ENCODE results near the gene MIOX. TPM values are rescaled to one million over a fixed set of nuclear protein-coding genes. Genes with fewer than 3 reads are reported as not detected.

The MIOX gene
- total RNA-seq, 1 donor from 2014 or later: not detected

DNA sequence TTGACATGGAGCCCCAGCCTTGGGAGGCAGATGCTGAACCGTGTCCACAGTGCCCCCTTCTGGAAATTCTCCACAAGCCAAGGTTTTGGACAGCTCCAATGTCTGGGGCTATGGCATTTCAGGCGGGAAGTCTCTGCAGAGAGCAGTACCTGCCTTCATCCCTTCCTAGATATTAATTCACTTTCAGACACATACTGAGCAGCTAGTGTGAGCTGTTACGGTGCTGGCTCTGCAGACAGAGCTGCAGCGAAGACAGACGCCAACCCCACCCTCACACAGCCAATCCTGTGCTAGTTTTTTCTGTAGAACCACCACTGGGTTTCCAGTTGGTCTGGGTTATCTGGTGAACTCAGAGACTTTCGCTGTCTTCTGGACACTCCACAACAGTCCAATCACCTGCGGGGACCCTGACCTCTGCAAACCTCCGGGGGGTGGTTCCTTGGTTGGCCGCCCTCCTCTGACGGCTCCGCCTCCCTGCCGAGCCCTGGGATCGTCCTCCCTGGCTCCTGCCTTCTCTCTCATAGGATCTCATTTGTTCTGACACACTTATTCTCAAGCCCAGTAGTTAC lies 11.7 kb downstream of the MIOX start:
- Histone ChIP-seq H3K27me3 (ENCODE audit: low read depth) (no peaks in the 10 kb centered on the region), H3K27ac (replicated peaks) (no peak overlapping the region), H3K36me3 (peaks cover 14% of the 10 kb centered on the region), H3K4me3 (no peak overlapping the region), H3K9me3 (replicated peaks) (no peaks in the 10 kb centered on the region), H3K4me1 (peaks cover 9% of the 10 kb centered on the region)
- no peak for DNase-seq
- intact Hi-C loops (cut with micrococcal nuclease): no loop called here
- TF ChIP-seq, protein P1, sequence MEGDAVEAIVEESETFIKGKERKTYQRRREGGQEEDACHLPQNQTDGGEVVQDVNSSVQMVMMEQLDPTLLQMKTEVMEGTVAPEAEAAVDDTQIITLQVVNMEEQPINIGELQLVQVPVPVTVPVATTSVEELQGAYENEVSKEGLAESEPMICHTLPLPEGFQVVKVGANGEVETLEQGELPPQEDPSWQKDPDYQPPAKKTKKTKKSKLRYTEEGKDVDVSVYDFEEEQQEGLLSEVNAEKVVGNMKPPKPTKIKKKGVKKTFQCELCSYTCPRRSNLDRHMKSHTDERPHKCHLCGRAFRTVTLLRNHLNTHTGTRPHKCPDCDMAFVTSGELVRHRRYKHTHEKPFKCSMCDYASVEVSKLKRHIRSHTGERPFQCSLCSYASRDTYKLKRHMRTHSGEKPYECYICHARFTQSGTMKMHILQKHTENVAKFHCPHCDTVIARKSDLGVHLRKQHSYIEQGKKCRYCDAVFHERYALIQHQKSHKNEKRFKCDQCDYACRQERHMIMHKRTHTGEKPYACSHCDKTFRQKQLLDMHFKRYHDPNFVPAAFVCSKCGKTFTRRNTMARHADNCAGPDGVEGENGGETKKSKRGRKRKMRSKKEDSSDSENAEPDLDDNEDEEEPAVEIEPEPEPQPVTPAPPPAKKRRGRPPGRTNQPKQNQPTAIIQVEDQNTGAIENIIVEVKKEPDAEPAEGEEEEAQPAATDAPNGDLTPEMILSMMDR (IDR thresholded peaks at IDR 0.05; ENCODE audit: borderline replicate concordance): peak; percentile 70

DNA sequence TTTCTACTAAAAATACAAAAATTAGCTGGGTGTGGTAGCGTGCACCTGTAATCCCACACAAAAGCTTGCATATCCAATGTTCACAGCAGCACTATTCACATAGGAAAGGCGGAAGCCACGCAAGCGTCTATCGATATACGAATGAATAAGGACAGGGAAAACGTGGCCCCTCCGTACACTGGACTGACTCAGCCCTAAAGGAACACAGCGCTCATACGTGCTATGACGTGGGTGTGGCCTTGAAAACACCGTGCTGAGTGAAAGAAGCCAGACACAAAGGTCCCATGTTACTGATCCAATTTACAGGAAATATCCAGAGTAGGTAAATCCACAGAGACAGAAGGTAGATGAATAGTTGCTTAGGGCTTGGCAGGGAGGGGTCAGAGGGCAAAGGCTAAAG lies 13.8 kb downstream of the MIOX start:
- Histone ChIP-seq H3K27me3 (ENCODE audit: low read depth) (no peaks in the 10 kb centered on the region), H3K4me3 (no peak overlapping the region), H3K9me3 (replicated peaks) (no peaks in the 10 kb centered on the region), H3K36me3 (peaks cover 28% of the 10 kb centered on the region), H3K4me1 (peaks cover 9% of the 10 kb centered on the region), H3K27ac (replicated peaks) (no peak overlapping the region)
- intact Hi-C loops (cut with micrococcal nuclease): no loop called here
- DNase-seq: no peak
- TF ChIP-seq, protein P1 (IDR thresholded peaks at IDR 0.05; ENCODE audit: borderline replicate concordance): no peak

DNA sequence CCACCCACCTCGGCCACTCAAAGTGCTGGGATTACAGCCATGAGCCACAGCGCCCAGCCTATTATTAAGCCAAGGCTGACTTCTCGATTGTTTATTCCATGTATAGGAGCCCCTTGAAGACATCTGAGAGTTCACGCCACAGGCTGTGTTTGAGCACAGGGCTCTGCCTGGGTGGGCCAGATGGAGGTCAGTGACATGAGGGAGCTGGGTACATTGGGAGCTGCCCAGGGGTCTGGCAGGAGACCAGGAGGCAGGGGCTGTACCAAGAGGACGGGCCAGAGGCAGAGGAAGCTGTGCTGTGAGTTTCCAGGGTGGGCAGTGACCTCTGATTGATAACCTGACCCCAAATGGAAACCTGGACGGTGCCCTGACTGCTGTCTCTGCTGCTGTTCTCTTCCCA lies 15.4 kb downstream of the MIOX start:
- Histone ChIP-seq H3K27me3 (ENCODE audit: low read depth) (no peaks in the 10 kb centered on the region), H3K36me3 (peaks cover 34% of the 10 kb centered on the region), H3K27ac (replicated peaks) (no peak overlapping the region), H3K4me1 (peaks cover 22% of the 10 kb centered on the region), H3K9me3 (replicated peaks) (no peaks in the 10 kb centered on the region), H3K4me3 (no peak overlapping the region)
- intact Hi-C loops (cut with micrococcal nuclease): no loop called here
- TF ChIP-seq, protein P1 (IDR thresholded peaks at IDR 0.05; ENCODE audit: borderline replicate concordance): no peak
- DNase-seq: no peak

DNA sequence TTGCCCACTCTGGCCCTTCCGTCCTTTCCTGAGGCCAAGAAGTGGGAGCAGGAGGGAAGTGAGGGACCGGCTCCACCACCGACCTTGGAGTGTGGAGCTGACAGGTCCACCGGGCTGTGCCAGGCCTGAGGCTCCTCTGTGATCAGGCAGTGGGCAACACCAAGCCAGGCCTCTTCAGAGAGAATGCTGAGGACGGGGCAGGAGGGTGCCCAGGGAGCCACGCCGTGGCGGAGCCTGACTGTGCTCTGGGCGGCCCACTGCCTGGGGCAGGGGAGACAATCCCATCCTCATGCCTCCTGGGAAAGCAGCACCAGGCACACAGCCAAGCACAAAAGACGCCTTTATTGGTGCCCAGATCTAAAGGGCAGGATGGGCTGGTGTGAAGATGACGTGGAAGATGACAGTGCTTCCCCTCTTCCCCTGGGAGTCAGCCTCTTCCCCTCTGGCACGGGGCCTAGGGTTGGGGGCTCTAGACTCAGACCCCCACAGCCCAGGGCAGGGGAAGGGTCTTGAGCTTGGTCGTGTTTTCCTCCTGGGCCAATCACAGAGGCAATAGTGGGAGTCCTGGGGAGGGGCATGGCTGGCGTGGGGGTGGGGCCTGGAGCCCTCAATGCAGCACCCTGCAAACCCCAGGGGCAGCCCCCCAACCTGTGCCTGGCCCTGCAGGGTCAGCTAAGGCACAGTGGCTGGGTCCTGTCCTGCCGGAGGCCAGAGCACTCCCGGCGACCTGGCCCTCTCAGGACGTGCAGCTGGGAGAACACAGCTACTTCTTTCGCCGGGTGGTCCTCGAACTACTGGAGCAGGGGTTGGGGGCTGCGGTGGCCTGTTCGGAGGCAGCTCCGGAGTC lies 16.2 kb downstream of the MIOX start:
- Histone ChIP-seq H3K27me3 (ENCODE audit: low read depth) (no peaks in the 10 kb centered on the region), H3K36me3 (peaks cover 34% of the 10 kb centered on the region), H3K4me1 (peaks cover 26% of the 10 kb centered on the region), H3K4me3 (no peak overlapping the region), H3K27ac (replicated peaks) (no peak overlapping the region), H3K9me3 (replicated peaks) (no peaks in the 10 kb centered on the region)
- intact Hi-C loops (cut with micrococcal nuclease): no loop called here
- DNase-seq: no peak
- TF ChIP-seq, protein P1 (IDR thresholded peaks at IDR 0.05; ENCODE audit: borderline replicate concordance): no peak

DNA sequence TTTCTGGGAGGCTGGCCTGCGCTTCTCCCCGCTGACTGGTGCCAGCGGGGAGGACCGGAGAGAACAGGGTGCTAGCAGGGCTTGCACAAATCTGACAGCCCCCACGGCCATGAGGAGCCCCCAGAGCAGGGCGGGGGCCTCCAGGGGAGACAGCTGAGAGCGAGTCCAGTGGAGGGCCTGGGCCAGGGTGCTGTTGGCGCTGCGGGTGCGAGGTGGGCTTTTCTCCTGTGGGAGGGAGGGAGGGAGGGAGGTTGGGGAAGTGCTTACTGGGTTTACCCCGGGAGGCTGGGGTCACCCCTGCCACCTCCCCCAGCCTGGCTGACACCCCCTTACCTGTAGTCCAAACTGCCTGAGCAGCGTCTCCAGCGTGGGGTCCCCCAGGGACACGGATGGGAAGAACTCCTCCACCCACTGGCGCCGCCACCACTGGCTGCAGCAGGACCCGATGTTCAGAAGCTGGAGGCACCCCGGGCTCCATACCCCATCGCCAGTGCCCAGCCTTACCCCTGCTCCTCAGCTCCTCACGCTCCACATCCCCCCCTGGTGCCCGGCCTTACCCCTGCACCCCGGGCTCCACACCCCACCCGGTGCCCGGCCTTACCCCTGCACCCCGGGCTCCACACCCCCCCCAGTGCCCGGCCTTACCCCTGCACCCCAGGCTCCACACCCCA lies 17.0 kb downstream of the MIOX start:
- Histone ChIP-seq H3K27ac (replicated peaks) (no peak overlapping the region), H3K9me3 (replicated peaks) (no peaks in the 10 kb centered on the region), H3K4me1 (peaks cover 25% of the 10 kb centered on the region), H3K27me3 (ENCODE audit: low read depth) (no peaks in the 10 kb centered on the region), H3K36me3 (peaks cover 34% of the 10 kb centered on the region), H3K4me3 (no peak overlapping the region)
- no peak for DNase-seq
- intact Hi-C loops (cut with micrococcal nuclease): no loop called here
- TF ChIP-seq, protein P1 (IDR thresholded peaks at IDR 0.05; ENCODE audit: borderline replicate concordance): no peak

All from left ventricle myocardium inferior (tissue), 1 donor.